NCI-H2171 treated with DMSO at 0.1 percent for 48 hours (cell line): ENCODE data around the gene ANKRD34A.

ENCODE experiments used
- DNase-seq: peaks from one replicate; lab custom pipeline; 2025; lab: John Stamatoyannopoulos, UW

The ANKRD34A gene

GRCh38 chr1:145990249-145990855 lies 26.0 kb upstream of the ANKRD34A start:
- DNase-seq: peak; percentile 41

DNA sequence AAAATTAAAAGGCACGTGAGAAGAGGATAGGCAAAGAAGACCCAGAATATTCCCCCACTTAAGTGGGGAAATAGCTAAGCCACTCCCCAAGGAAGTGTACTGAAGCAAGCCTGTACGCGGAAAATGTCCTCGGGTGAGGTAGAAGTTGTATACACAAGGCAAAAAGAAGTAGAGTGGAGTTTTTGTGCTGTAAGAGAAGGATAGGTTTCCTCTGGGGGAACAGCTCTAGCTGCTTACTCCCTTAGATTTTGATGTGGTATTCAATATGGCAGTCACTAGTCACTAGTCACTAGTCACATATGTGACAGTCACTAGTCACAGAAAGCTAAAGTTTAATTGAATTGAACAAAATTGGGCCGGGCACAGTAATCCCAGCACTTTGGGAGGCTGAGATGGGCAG lies 24.4 kb upstream of the ANKRD34A start:
- DNase-seq: no peak

DNA sequence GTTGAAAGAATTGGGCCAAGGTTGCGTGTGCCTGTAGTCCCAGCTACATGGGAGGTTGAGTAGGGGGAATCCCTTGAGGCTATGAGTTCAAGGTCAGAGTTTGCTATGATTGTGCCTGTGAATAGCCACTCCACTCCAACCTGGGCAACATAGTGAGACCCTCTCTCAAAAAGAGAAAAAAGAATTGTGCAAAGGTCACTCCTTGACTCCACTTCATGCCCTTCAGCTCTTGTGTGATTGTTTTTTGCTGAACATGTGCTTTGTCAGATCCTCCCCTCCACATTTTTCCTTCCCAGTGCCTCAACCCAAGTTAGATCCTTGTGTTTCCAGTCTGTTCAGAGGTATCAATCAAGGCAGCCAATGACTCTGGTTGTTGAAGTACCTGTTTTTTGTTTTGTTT lies 23.6 kb upstream of the ANKRD34A start:
- DNase-seq: no peak

GRCh38 chr1:145986551-145986950 lies 22.2 kb upstream of the ANKRD34A start:
- DNase-seq: no peak

- peak; percentile 79 for DNase-seq
These were observed 21.4 kb upstream of the ANKRD34A start for GRCh38 chr1:145985502-145986439.

DNA sequence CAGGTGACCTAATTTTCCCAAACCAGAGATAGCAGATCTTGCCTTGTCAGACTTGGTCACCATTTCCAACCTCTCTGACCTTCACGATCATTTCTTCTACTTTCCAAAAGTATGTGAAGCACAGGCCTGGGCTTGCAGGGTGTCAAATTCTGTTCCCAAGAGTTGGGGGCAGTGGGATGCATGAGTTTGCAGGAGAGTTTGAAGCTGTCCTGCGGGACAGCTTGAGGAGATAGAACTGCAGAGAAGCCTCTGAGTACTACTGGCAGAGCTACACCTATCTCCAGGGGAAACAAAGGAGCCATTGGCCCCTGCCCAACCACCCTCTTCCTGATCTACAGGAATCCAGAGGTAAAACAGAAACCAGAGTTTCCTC lies 20.7 kb upstream of the ANKRD34A start:
- DNase-seq: no peak

GRCh38 chr1:145983960-145984830 lies 19.8 kb upstream of the ANKRD34A start:
- DNase-seq: no peak

- DNase-seq: no peak
These were observed 18.9 kb upstream of the ANKRD34A start for GRCh38 chr1:145983206-145983675.

- no peak for DNase-seq
These were observed 17.8 kb upstream of the ANKRD34A start for GRCh38 chr1:145982010-145982723.

- no peak for DNase-seq
These were observed 16.2 kb upstream of the ANKRD34A start for GRCh38 chr1:145980457-145980994.

DNA sequence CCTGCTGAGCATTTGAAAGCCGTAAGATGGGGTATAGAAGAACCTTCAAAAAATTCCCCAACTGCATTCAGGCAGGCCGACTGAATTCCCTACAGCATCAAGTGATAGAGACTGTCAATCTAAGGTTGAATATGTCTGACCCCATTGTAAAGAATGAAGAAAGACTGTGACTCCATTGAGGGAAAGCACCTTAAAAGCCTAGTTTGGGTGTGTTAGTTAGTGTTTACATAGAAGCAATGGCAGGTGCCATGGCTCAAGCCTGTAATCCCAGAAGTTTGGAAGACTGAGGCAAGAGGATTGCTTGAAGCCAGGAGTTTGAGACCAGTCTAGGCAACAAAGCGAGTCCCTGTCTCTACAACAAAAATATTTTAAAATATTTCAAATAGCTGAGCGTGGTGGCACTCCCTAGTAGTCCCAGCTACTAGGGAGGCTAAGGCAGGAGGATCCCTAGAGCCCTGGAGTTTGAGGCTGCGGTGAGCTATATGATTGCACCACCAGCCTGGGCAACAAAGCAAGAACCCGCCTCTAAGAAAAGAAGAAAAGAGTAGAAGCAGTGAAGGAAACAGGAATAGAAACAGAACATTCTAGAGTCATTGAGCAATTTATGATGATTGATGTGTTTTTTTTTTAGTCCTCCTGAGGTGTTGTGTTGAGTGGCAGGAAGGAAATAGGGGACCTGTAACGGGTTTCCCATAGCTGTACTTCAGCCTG lies 15.5 kb upstream of the ANKRD34A start:
- no peak for DNase-seq

DNA sequence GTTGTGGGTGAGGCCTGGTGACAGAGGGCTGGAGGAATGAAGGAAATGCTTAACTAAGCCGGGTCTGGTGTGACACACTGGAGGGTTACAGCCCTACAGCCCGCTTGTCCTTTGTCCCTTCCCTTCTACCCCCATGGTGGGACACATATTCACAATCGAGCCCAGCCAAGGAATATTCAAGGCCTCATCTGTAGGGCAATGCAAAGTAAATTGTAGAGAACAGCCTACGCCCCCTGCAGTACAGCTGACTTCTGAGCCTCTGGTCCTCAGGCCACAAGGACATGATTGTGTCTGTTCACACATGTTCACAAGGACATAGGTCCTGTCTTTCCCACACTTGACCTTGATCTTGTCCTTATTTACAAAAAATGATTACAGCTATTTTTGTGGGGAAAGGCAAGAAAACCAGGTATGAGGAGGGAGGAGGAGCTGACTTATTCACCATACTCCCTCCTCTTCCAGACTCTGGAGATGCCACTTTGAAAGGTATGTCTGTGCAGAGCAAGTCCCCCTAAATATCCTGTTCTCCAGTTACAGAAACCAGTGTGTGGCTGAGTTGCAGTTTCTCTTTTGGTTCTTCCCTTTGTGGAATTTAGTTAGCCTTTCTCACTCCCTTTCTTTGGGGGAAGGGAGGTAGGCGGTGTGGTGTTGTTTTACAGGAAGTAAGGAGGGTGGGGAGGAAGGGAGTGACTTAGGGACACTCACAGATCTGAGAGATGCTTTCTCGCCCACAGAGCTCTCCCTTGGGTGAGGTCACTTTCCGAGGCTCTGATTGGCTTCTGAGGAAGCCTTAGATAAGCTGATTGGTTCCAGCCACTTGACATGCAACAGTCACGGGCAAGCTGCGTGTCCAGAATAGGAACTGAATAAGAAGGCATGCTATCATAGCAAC lies 14.7 kb upstream of the ANKRD34A start:
- DNase-seq: peak; percentile 95

- DNase-seq: no peak
These were observed 14.1 kb upstream of the ANKRD34A start for GRCh38 chr1:145978471-145978853.

DNA sequence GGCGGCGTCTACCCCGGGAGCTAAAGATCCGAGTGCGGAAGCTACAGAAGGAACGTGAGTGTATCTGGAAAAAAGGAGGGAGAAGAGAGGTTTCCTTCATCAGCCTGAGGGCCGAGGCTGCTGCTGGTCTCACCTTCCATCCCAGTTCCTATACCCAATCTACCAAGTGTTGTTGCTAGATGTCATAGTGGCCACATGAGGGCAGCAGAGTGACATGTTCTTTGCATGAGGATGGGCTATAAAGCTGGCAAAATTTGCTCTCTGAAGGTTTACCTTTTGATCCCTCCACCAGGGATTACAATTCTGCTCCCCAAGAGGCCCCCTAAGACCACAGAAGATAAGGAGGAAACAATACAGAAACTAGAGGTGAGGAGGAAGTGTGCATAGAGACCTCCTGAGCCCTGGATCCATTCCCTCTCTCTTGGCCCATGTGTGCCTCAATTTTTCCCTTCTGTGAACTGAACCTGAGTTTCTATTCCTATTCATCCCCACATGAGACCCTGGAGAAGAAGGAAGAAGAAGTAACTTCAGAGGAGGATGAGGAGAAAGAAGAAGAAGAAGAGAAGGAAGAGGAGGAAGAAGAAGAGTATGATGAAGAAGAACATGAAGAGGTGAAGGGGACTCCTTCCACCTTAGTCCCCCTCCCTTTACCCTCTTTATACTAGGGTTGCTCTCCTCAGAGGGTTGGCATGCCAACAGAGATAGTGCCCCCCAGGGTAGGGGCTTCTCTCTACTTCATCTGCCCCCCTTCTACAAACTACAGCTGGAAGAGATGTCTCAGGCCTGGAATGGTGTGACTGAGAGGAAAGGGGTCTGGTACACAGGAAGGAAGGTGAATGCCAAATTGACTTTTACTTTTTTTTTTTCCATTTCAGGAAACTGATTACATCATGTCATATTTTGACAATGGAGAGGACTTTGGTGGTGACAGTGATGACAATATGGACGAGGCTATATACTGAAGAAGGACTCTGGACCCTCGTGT lies 13.4 kb upstream of the ANKRD34A start:
- peak; percentile 85 for DNase-seq

DNA sequence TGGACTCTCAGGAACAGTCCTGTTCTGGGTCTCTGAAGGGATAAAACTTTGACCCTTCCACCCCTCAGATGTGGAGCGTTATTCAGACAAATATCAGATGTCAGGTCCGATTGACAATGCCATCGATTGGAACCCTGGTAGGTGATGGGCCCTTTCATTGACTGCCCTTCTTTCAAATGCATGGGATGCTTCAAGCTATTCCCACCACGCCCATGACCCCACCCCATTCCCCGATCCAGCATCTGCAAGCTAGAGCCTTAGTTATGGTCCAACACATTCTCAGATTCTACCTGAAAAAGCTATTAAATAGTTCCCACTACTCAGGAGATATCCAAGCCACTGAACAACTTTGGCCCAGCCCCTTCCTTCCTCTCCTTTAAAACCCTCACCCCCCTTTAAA lies 12.6 kb upstream of the ANKRD34A start:
- DNase-seq: no peak

DNA sequence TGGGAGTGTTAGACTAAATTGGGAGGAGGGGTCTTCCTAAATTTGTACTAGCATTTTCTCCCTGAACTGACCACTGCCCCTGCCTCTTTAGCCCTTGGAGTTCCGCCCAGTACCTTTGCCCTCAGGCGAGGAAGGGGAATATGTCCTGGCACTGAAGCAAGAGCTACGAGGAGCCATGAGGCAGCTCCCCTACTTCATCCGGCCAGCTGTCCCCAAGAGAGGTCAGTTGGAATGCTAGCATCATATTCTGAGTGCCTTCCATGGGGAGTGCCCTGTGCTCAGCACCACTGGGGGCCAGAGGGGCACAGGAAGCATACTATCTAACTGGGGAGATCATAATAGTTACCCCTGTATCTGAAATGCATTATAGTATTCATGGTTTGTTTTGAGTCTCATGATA lies 10.8 kb upstream of the ANKRD34A start:
- DNase-seq: no peak

DNA sequence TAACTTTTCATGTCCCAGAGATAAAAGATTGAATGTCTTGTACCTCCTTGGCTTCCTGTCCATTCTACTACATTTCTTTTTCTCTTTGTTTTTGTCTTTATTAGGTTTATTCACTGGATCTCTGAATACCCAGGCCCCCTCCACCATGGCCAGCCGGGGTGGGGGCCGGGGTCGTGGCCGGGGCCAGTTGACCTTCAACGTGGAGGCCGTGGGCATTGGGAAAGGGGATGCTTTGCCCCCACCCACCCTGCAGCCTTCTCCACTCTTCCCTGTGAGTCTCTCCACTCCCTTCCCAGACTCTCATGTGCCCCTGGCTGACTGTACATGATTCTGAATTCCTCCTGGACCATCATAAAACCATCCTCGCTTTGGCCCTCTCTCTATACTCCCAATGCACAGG lies 10.3 kb upstream of the ANKRD34A start:
- no peak for DNase-seq

- DNase-seq: no peak
These were observed 8.2 kb upstream of the ANKRD34A start for GRCh38 chr1:145972580-145972979.

- DNase-seq: no peak
These were observed 2.9 kb upstream of the ANKRD34A start for GRCh38 chr1:145967288-145967687.
